Neural crest cell (in vitro differentiated cells): Measurements from ENCODE around the gene ASAP2. TPM values are rescaled to one million over a fixed set of nuclear protein-coding genes. Genes with fewer than 3 reads are reported as not detected.

Experiments
- DNase-seq: peaks from one replicate; pipeline ENCODE4 v3.0.0; 2021; ENCODE audit warnings: low read depth, mixed read lengths, low spot score
- H3K27ac Mint-ChIP-seq: one replicate; pipeline ENCODE4 v1.8.0; 2021; ENCODE audit warnings: mild to moderate bottlenecking, mixed read lengths; ENCODE audit not compliant: unreplicated experiment
- H3K27me3 Mint-ChIP-seq: 2 replicates; pipeline ENCODE4 v1.8.0; 2021; ENCODE audit warnings: low read depth, mild to moderate bottlenecking, mixed read lengths
- H3K36me3 Mint-ChIP-seq: 2 replicates; pipeline ENCODE4 v1.8.0; 2021; ENCODE audit warnings: low read depth, mild to moderate bottlenecking, mixed read lengths
- H3K4me1 Mint-ChIP-seq: 2 replicates; pipeline ENCODE4 v1.8.0; 2021; ENCODE audit warnings: mixed read lengths
- H3K4me3 Mint-ChIP-seq: one replicate; pipeline ENCODE4 v1.8.0; 2021; ENCODE audit warnings: mild to moderate bottlenecking, mixed read lengths
- H3K9me3 Mint-ChIP-seq: 2 replicates; pipeline ENCODE4 v1.8.0; 2021; ENCODE audit warnings: mixed read lengths
- total RNA-seq: library from RNA; stranded (reverse); gene quantifications from 2 replicates; pipeline ENCODE4 v1.2.1, GENCODE V29; 2021
- TF ChIP-seq, protein P1 (sequence below): fragments of 200-600 bp; sonication (generic); conservative IDR thresholded peaks from 2 replicates; pipeline ENCODE4 v1.5.0; 2021; ENCODE audit warnings: antibody characterized with exemption, mild to moderate bottlenecking

Gene ASAP2
- total RNA-seq, 1 donor from 2014 or later, result 48.6 TPM

DNA sequence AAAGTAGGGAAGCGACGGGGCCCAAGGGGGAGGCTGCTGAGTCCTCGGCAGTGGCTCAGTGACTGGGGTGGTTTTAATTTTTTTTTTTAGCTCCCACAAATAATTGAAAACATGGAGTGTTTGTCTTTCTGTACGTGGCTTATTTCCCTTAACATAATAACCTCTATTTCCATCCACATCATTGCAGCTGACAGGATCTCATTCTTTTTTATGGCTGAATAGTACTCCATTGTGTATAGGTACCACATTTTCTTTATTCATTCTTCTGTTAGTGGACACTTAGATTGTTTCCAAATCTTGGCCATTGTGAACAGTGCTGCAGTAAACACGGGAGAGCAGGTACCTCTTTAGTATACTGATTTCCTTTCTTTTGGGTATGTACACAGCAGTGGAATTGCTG lies 65.1 kb downstream of the ASAP2 start:
- no peak overlapping the region for H3K4me3 Mint-ChIP-seq
- H3K36me3 Mint-ChIP-seq, result peaks cover 20% of the 10 kb centered on the region
- no peaks in the 10 kb centered on the region for H3K27me3 Mint-ChIP-seq
- H3K4me1 Mint-ChIP-seq, result peaks cover 65% of the 10 kb centered on the region
- TF ChIP-seq, protein P1, sequence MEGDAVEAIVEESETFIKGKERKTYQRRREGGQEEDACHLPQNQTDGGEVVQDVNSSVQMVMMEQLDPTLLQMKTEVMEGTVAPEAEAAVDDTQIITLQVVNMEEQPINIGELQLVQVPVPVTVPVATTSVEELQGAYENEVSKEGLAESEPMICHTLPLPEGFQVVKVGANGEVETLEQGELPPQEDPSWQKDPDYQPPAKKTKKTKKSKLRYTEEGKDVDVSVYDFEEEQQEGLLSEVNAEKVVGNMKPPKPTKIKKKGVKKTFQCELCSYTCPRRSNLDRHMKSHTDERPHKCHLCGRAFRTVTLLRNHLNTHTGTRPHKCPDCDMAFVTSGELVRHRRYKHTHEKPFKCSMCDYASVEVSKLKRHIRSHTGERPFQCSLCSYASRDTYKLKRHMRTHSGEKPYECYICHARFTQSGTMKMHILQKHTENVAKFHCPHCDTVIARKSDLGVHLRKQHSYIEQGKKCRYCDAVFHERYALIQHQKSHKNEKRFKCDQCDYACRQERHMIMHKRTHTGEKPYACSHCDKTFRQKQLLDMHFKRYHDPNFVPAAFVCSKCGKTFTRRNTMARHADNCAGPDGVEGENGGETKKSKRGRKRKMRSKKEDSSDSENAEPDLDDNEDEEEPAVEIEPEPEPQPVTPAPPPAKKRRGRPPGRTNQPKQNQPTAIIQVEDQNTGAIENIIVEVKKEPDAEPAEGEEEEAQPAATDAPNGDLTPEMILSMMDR, result no peak
- no peak overlapping the region for H3K27ac Mint-ChIP-seq
- peaks cover 17% of the 10 kb centered on the region for H3K9me3 Mint-ChIP-seq
- DNase-seq, result no peak

DNA sequence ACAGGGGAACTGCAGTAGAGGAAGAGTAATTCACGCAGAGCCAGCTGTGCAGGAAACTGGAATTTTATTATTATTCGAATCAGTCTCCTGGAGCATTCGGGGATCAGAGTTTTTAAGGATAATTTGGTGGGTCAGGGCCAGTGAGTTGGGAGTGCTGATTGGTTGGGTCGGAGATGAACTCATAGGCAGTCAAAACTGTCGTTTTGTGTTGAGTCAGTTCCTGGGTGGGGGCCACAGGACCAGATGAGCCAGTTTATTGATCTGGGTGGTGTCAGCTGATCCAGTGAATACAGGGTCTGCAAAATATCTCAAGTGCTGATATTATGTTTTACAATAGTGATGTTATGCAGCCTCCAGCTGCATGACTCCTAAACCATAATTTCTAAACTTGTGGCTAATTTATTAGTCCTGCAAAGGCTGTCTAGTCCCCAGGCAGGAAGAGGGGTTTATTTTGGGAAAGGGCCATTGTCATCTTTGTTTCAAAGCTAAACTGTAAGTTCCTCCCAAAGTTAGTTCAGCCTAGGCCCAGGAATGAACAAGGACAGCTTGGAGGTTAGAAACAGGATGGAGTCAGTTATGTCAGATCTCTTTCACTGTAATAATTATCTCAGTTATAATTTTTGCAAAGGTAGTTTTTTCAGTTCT lies 67.0 kb downstream of the ASAP2 start:
- no peak overlapping the region for H3K4me3 Mint-ChIP-seq
- H3K36me3 Mint-ChIP-seq, result peaks cover 20% of the 10 kb centered on the region
- no peaks in the 10 kb centered on the region for H3K27me3 Mint-ChIP-seq
- peaks cover 17% of the 10 kb centered on the region for H3K9me3 Mint-ChIP-seq
- TF ChIP-seq, protein P1, result no peak
- peaks cover 59% of the 10 kb centered on the region for H3K4me1 Mint-ChIP-seq
- DNase-seq, result no peak
- no peak overlapping the region for H3K27ac Mint-ChIP-seq

GRCh38 chr2:9274701-9275343 lies 68.2 kb downstream of the ASAP2 start:
- peaks cover 53% of the 10 kb centered on the region for H3K4me1 Mint-ChIP-seq
- H3K4me3 Mint-ChIP-seq, result no peak overlapping the region
- H3K9me3 Mint-ChIP-seq, result peaks cover 17% of the 10 kb centered on the region
- H3K27ac Mint-ChIP-seq, result no peak overlapping the region
- DNase-seq, result no peak
- TF ChIP-seq, protein P1, result no peak
- H3K36me3 Mint-ChIP-seq, result peaks cover 20% of the 10 kb centered on the region
- H3K27me3 Mint-ChIP-seq, result no peaks in the 10 kb centered on the region

GRCh38 chr2:9275399-9275798 lies 68.8 kb downstream of the ASAP2 start:
- no peaks in the 10 kb centered on the region for H3K27me3 Mint-ChIP-seq
- H3K9me3 Mint-ChIP-seq, result peaks cover 17% of the 10 kb centered on the region
- no peak overlapping the region for H3K4me3 Mint-ChIP-seq
- DNase-seq, result no peak
- TF ChIP-seq, protein P1, result no peak
- H3K4me1 Mint-ChIP-seq, result peaks cover 47% of the 10 kb centered on the region
- H3K36me3 Mint-ChIP-seq, result peaks cover 20% of the 10 kb centered on the region
- no peak overlapping the region for H3K27ac Mint-ChIP-seq

DNA sequence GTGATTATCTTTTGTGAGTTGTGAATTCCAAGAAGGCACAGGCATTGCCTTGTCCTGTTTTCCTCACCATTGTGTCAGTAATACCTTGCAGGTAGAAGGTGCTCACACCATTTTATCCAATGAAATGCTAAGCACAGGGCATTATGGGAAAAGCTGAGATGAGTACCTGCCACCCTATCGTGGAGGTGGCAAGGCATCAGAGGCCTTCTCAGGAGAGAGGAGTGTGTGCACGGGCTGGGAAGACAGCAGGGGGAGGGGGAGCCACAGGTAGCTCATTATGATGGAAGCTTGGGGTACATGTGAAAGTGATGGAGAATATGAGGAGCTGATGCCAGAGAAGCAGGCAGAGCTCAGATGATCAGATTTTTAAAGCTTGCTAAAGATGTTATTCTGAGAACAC lies 69.5 kb downstream of the ASAP2 start:
- no peak for DNase-seq
- H3K4me1 Mint-ChIP-seq, result peaks cover 45% of the 10 kb centered on the region
- no peaks in the 10 kb centered on the region for H3K27me3 Mint-ChIP-seq
- H3K36me3 Mint-ChIP-seq, result peaks cover 20% of the 10 kb centered on the region
- H3K4me3 Mint-ChIP-seq, result no peak overlapping the region
- TF ChIP-seq, protein P1, result no peak
- H3K9me3 Mint-ChIP-seq, result peaks cover 17% of the 10 kb centered on the region
- H3K27ac Mint-ChIP-seq, result peak overlapping the region; percentile 14
